Measurements from ENCODE around the gene TNFSF18.

DNA sequence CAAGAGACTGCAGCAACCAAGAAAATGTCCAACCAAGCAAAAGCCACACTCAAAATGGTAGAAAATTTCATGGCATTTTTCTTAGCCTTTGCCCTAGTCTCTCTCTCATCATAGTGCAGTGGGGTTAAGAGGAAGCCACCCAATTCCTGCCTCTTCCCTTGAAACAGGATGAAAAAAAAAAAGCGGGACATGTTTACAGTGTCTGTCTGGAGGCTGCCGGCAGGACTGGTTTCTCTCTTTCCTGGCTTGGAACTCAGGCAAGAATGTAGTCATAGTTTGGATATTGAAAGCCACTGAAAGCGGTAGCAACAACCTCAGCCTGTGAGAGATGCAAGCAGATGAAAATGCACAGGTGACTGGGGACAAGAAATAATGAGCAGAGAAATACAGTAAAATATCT is 13.3 kb upstream of the TNFSF18 start:
- TF ChIP-seq, protein P1, sequence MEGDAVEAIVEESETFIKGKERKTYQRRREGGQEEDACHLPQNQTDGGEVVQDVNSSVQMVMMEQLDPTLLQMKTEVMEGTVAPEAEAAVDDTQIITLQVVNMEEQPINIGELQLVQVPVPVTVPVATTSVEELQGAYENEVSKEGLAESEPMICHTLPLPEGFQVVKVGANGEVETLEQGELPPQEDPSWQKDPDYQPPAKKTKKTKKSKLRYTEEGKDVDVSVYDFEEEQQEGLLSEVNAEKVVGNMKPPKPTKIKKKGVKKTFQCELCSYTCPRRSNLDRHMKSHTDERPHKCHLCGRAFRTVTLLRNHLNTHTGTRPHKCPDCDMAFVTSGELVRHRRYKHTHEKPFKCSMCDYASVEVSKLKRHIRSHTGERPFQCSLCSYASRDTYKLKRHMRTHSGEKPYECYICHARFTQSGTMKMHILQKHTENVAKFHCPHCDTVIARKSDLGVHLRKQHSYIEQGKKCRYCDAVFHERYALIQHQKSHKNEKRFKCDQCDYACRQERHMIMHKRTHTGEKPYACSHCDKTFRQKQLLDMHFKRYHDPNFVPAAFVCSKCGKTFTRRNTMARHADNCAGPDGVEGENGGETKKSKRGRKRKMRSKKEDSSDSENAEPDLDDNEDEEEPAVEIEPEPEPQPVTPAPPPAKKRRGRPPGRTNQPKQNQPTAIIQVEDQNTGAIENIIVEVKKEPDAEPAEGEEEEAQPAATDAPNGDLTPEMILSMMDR (IDR thresholded peaks at IDR 0.05; ENCODE audit: insufficient read depth, low read depth, low read length): no peak
- no peak for TF ChIP-seq EZH2 (IDR thresholded peaks at IDR 0.05; ENCODE audit: insufficient read depth, low read length)

All from astrocyte (in vitro differentiated cells and primary cell).